Smooth muscle cell (in vitro differentiated cells): ENCODE data around the gene LCN10. TPM values are rescaled to one million over a fixed set of nuclear protein-coding genes. Genes with fewer than 3 reads are reported as not detected.

Source experiments
- DNase-seq: peaks from one replicate; lab custom pipeline; 2025; ENCODE audit not compliant: unreplicated experiment; lab: John Stamatoyannopoulos, UW
- H2AFZ ChIP-seq: fragments of 200-600 bp; sonication (generic); 2 replicates; pipeline ENCODE4 v1.6.0; 2016; ENCODE audit warnings: antibody characterized with exemption, low read depth, mild to moderate bottlenecking
- H3F3A ChIP-seq: fragments of 200-600 bp; sonication (generic); 2 replicates; pipeline ENCODE4 v1.6.0; 2017; ENCODE audit warnings: antibody characterized with exemption, low read depth
- H3K27ac ChIP-seq: fragments of 200-600 bp; sonication (generic); 2 replicates; pipeline ENCODE4 v1.5.1; 2016; ENCODE audit warnings: low read depth, mild to moderate bottlenecking
- H3K27me3 ChIP-seq: fragments of 200-600 bp; sonication (generic); 2 replicates; pipeline ENCODE4 v1.6.1; 2016; ENCODE audit warnings: low read depth, mild to moderate bottlenecking
- H3K36me3 ChIP-seq: fragments of 200-600 bp; sonication (generic); 2 replicates; pipeline ENCODE4 v1.5.1; 2016; ENCODE audit warnings: low read depth
- H3K4me1 ChIP-seq: fragments of 200-600 bp; sonication (generic); 2 replicates; pipeline ENCODE4 v1.5.1; 2016; ENCODE audit warnings: low read depth
- H3K4me2 ChIP-seq: fragments of 200-600 bp; sonication (generic); 2 replicates; pipeline ENCODE4 v1.6.0; 2016; ENCODE audit warnings: mild to moderate bottlenecking
- H3K4me3 ChIP-seq: fragments of 200-600 bp; sonication (generic); 2 replicates; pipeline ENCODE4 v1.5.1; 2016; ENCODE audit warnings: mild to moderate bottlenecking
- H3K79me2 ChIP-seq: fragments of 200-600 bp; sonication (generic); 2 replicates; pipeline ENCODE4 v1.6.0; 2016; ENCODE audit warnings: low read depth, mild to moderate bottlenecking
- H3K9ac ChIP-seq: fragments of 200-600 bp; sonication (generic); 2 replicates; pipeline ENCODE4 v1.6.0; 2016; ENCODE audit warnings: low read depth
- H3K9me3 ChIP-seq: fragments of 200-600 bp; sonication (generic); replicated peaks from 2 replicates; pipeline ENCODE4 v1.5.1; 2016; ENCODE audit warnings: low read depth
- H4K20me1 ChIP-seq: fragments of 200-600 bp; sonication (generic); 2 replicates; pipeline ENCODE4 v1.6.0; 2016; ENCODE audit warnings: low read depth
- WGBS: methylation state at CpG from one replicate; pipeline ENCODE4 v1.1.7; 2016; ENCODE audit warnings: low lambda C conversion rate; 5-methylcytosine and 5-hydroxymethylcytosine counted together
- polyA plus RNA-seq: library from polyadenylated mRNA; unstranded; fragments of >200 nt; fragmentation: Nextera tagmentation; extraction: Ambion mirVana; gene quantifications from 2 replicates; pipeline ENCODE4 v1.2.1, GENCODE V29; 2016
- total RNA-seq: library from RNA; depleted of rRNA; stranded (reverse); fragments of >200 nt; gene quantifications from 2 replicates; pipeline ENCODE4 v1.2.3, GENCODE V29; 2014
- TF ChIP-seq, protein P1 (sequence below): fragments of 200-600 bp; sonication (generic); IDR thresholded peaks from 2 replicates; pipeline ENCODE4 v1.5.1; 2017; ENCODE audit warnings: borderline replicate concordance, mild to moderate bottlenecking, antibody characterized with exemption; ENCODE audit not compliant: insufficient read depth, poor library complexity, severe bottlenecking

The LCN10 gene
- total and polyA plus RNA-seq, 2 experiments from 2014 or later: not detected

DNA sequence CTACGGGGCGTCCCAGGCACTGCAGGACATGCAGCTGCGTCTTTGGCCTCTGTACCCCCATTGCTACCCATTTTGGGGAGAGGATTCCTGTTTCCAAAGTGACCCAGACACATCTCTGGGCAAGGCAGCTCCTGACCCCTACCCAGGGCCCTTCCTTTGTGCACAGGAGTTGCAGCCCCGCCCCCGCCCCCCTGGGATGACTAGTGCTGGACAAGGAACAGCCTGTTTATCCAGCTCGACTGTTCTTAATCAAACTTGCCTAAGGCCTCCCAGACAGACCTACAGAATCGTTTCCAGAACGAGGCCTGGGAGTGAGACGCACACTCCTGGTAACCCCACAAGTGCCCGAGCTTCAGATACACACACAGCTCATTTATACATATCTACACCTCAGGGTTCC is 17.1 kb downstream of the LCN10 start:
- H3K79me2 ChIP-seq: peaks cover 35% of the 10 kb centered on the region
- WGBS: 40% methylated on average over 10 of the region's 10 CpGs

DNA sequence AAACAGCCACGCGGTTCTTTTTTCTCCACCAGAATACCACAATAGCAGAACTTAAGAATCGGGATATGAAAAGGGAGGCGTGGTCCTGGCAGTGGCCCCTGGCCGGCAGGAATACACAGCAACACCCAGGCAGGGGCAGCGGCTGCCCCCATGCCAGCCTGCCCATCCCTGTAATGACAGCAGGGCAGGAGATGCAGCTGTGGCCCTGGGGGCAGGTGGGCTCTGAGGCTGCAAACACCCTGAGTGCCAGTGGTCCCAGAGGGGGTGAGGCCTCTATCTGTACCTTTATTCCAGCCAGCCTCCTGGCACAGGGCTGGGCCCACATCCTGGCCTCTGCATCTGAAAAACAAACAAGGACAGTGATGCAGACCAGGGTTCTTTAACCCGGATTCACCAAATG is 18.0 kb downstream of the LCN10 start:
- Histone ChIP-seq H3F3A (no peaks in the 10 kb centered on the region), H3K4me2 (no peak overlapping the region), H3K4me1 (peaks cover 17% of the 10 kb centered on the region), H3K79me2 (peaks cover 28% of the 10 kb centered on the region), H3K4me3 (no peak overlapping the region), H4K20me1 (peaks cover 86% of the 10 kb centered on the region), H3K9ac (no peak overlapping the region), H3K27ac (no peak overlapping the region), H3K36me3 (no peaks in the 10 kb centered on the region), H2AFZ (no peak overlapping the region), H3K27me3 (no peaks in the 10 kb centered on the region), H3K9me3 (no peaks in the 10 kb centered on the region)
- TF ChIP-seq, protein P1, sequence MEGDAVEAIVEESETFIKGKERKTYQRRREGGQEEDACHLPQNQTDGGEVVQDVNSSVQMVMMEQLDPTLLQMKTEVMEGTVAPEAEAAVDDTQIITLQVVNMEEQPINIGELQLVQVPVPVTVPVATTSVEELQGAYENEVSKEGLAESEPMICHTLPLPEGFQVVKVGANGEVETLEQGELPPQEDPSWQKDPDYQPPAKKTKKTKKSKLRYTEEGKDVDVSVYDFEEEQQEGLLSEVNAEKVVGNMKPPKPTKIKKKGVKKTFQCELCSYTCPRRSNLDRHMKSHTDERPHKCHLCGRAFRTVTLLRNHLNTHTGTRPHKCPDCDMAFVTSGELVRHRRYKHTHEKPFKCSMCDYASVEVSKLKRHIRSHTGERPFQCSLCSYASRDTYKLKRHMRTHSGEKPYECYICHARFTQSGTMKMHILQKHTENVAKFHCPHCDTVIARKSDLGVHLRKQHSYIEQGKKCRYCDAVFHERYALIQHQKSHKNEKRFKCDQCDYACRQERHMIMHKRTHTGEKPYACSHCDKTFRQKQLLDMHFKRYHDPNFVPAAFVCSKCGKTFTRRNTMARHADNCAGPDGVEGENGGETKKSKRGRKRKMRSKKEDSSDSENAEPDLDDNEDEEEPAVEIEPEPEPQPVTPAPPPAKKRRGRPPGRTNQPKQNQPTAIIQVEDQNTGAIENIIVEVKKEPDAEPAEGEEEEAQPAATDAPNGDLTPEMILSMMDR: no peak
- DNase-seq: no peak
- 98% methylated on average over 7 of the region's 7 CpGs for WGBS

More for the DNA sequence above, 17.1 kb downstream of the LCN10 start:
- Histone ChIP-seq H3K9me3 (no peaks in the 10 kb centered on the region), H3K9ac (no peak overlapping the region), H3K27me3 (no peaks in the 10 kb centered on the region), H3F3A (no peaks in the 10 kb centered on the region), H3K4me1 (peaks cover 17% of the 10 kb centered on the region), H3K27ac (peak overlapping the region; percentile 63), H3K4me2 (peak overlapping the region; percentile 97), H4K20me1 (peaks cover 78% of the 10 kb centered on the region), H3K4me3 (peak overlapping the region; percentile 98), H3K36me3 (no peaks in the 10 kb centered on the region), H2AFZ (no peak overlapping the region)
- no peak for DNase-seq
- TF ChIP-seq, protein P1: no peak

DNA sequence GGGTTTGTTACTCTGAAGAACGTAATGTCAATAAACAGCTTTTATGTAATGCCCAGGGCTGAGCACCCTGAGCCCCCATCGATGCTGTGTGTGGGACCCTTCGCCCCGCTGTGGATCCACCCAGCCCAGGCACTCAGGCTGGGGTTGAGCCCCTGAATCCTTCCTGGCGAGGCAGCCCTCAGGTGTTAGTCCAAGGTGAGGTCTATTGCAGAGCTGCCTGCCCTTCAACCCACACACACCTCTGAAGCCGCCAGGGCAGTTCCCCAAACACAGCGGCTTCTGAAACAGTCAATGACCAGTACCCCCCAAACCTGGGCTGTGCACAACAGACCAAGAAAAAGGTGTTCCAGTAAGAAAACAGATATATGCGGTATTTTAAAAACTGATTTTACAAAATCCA is 18.8 kb downstream of the LCN10 start:
- 95% methylated on average over 8 of the region's 8 CpGs for WGBS
- Histone ChIP-seq H3K9me3 (no peaks in the 10 kb centered on the region), H3K4me2 (no peak overlapping the region), H3F3A (no peaks in the 10 kb centered on the region), H3K9ac (no peak overlapping the region), H3K36me3 (no peaks in the 10 kb centered on the region), H4K20me1 (peaks cover 89% of the 10 kb centered on the region), H3K27ac (no peak overlapping the region), H3K79me2 (peaks cover 22% of the 10 kb centered on the region), H2AFZ (no peak overlapping the region), H3K27me3 (no peaks in the 10 kb centered on the region), H3K4me1 (peaks cover 17% of the 10 kb centered on the region), H3K4me3 (no peak overlapping the region)
- TF ChIP-seq, protein P1: no peak
- DNase-seq: no peak

DNA sequence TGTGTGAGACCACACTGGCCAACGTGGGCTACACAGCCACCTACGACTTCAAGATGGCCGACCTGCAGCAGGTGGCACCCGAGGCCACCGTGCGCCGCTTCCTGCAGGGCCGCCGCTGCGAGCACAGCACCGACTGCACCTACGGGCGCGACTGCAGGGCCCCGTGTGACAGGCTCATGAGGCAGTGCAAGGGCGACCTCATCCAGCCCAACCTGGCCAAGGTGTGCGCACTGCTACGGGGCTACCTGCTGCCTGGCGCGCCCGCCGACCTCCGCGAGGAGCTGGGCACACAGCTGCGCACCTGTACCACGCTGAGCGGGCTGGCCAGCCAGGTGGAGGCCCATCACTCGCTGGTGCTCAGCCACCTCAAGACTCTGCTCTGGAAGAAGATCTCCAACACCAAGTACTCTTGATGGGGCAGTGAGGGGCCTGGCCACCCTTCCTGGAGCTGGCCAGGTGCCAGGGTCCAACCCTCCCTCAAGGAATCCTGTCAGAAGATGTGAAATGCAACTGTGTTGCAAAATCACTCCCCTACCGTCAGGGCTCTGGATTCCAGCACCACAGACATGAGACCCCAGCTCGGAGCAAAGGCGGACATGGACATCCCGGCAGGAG is 19.3 kb downstream of the LCN10 start:
- H3F3A ChIP-seq: no peaks in the 10 kb centered on the region
- peaks cover 16% of the 10 kb centered on the region for H3K4me1 ChIP-seq
- H3K4me2 ChIP-seq: no peak overlapping the region
- no peak overlapping the region for H2AFZ ChIP-seq
- TF ChIP-seq, protein P1: no peak
- H3K27ac ChIP-seq: no peak overlapping the region
- H3K79me2 ChIP-seq: peaks cover 18% of the 10 kb centered on the region
- no peak for DNase-seq
- no peak overlapping the region for H3K9ac ChIP-seq
- no peaks in the 10 kb centered on the region for H3K36me3 ChIP-seq
- WGBS: 95% methylated on average over 32 of the region's 32 CpGs
- peaks cover 93% of the 10 kb centered on the region for H4K20me1 ChIP-seq
- H3K9me3 ChIP-seq: no peaks in the 10 kb centered on the region
- no peaks in the 10 kb centered on the region for H3K27me3 ChIP-seq
- no peak overlapping the region for H3K4me3 ChIP-seq
